Activated naive CD8-positive, alpha-beta T cell treated with anti-CD3 and anti-CD28 coated beads, Interleukin-2, amount 50 U/mL, for 16 hours (primary cell): ENCODE data around the gene KDM5D.

Source experiments
- DNase-seq: peaks from one replicate; pipeline ENCODE4 v3.0.0-alpha.2; 2020; ENCODE audit warnings: low read depth, low spot score

The KDM5D gene

DNA sequence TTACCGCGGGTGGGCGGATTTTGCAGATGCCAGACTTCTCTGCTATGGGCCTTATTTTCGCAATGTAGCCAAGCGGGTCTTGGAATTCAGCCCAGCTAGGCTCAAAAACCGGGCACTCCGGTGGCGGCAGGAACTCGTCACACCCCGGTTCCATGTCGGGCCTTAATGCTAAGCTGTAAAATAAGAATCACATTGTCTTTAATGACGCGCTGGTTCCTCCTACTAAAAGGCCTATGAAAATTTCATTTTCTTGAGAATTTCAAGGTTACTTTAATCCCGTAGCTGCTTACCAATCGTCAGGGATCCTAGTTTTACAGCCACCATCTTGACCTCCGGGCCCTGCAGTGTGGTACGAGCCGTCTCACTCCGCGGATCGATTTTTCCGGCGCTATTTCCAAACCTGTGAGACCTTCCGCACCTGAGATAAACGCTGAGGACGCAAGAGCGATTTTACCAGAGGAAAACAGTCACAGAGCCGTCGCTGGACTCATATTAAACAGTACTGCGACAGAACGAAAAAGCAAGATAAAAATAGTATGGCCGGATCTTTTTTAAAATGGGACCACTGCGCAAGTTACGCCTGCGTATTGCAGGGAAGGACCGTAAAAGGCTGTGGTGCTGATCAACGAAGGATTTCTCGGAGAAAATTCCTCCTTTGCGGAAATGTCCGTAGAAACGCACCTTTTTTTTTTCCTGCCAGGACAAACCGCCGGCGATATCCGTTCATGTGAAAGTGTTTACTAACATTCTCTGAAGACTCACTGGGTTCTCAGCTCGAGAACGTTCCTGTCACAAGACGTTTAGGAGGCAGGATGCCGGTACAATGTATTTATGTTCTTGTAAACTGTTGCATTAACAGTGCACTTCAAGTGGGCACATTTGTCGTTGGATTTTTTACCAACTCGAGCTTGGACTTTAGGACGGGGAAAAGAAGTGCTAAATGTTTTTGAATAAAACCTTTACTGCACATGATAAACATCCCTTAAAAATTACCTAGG, at the start of gene KDM5D:
Gene KDM5D, minus strand, starts transcription at position 346 of the 998 bp plus-strand sequence. Its CDS starts 192 bp downstream, at position 154.
- DNase-seq, result peak; percentile 29

DNA sequence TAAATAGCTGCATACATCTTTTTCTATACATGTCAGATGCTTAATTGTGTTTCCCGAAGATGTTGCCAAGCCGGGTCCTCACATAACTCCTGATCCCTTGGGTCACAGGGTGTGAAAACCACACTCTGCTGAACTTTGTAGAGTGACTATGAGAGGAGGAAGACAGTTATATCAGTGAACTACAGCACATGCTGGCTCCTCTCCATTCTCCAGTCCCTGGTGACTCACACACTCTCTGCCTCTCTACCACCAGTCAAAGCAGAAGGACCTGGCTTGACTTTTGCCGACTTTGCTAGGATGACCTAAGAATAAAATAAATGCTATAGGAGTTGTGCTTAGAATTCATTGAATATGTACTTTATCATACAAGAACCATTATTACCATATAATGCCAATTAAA, 23.8 kb upstream of the KDM5D start:
- DNase-seq, result no peak

DNA sequence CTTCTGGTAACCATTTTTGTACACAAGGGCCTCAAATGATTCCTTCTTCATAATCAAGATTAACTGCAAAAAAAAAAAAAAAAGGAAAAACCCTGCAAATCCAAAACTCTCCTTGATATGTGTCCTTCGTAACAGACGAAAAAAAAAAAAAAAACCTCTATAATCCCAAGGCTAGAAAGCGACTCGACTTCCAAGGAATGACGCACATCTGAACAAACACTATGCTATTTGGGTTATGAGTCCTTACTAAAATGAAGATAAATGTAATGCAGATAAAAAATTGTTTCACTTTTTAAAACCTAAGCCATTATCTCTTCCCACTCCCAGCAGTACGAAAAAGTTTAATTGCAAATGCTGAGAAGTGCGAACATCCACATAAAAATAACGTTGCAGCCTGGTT, 1.2 kb downstream of the KDM5D start:
- DNase-seq, result no peak

DNA sequence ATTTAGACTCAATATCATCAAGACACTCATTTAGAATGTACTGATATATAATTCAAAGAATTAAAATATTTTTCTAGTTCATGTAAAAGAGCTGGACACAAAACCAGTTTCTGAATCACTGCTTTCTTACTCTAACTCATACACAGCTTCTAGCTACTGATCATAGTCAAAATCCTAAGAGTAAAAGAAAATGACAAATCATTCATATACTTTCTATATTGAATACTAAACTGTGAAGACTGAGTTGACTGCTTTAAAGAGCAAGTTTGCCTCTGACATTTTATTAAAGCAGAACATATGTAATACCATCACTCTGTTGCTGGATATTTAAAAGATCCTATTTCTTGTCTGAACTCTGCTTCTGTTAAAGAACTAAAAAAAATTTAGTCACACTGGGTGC, 2.4 kb downstream of the KDM5D start:
- no peak for DNase-seq

DNA sequence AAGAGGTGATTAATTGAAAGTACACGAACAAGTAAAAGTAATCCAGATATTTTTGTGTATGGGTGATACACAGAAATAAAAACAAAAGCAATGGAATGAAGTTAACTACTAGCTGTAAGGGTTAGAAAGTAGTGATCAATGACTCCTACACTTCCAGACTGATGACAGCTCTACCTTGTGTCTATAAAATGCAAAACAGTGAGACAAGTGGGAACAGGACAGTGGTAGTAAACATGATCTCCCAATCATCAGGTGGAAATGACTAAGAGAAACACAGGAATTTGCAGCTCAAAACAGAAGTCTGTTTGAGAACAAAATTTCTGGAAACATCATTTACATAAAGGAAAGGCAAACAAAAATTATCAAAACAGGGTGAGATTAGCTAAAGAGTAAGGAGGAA, 10.1 kb downstream of the KDM5D start:
- DNase-seq, result no peak

DNA sequence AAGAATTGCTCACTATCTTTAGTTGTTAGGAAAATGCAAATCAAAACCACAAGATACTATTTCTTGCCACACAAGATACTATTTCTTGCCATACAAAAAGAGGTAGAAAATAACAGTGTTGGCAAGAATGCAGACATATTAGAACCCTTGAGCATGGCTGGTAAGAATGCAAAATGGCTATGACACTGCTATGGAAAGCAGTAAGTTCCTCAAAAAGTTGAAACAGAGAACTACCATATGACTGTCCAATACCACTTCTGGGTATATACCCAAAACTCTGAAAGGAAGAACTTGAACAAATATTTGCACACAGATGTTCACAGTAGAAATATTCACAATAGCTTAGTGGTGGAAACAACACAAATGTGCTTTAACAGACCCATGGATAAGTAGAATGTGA, 26.6 kb downstream of the KDM5D start:
- DNase-seq, result no peak

DNA sequence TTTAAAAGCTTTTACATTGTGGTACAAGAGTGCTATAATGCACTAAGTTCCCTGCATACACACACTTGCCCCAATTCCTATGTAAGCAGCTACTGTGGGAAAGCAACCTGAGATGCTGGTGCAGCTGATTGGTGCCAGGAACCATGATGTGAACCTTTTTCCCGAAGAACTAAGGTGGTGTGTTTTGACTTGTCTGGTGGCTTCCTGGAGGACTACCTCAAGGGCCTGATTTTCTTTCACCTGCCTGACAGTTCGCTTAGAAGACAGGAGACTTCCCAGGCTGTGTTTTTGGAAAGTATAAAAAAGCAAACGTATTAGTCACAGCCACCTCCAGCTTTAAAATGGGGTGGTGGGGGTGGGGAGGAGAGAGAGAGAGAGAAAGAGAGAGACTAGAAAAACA, 27.4 kb downstream of the KDM5D start:
- DNase-seq, result no peak

DNA sequence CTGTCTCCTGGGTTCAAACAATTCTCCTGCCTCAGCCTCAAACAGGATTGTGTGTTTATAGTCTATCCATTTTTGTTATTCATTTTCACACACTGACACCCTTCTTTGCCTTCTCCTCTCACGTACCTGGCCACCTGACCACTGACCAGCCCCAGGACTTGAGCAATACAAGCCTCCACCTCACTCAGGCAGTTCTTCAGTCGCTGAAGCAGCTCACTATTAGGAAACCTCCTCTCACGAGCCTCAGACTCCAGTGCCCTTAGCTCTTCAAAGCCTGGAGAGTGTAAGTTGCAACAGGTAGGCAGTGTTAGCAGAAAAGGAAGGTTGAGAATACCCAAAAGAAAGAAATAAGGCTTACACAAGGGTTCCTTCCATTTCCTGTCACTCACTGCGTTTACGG, 29.3 kb downstream of the KDM5D start:
- DNase-seq, result no peak

DNA sequence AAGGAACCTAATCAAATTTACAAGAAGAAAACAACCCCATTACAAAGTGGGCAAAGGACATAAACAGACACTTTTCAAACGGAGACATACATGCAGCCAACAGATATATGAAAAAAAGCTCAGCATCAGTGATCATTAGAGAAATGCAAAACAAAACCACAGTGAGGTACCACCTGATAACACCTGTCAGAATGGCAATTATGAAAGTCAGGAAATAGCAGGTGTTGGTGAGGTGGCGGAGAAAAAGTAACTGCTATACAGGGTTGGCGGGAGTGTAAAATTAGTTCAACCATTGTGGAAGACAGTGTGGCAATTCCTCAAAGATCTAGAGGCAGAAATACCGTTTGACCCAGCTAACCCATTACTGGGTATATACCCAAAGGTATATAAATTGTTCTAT, 31.1 kb downstream of the KDM5D start:
- no peak for DNase-seq

DNA sequence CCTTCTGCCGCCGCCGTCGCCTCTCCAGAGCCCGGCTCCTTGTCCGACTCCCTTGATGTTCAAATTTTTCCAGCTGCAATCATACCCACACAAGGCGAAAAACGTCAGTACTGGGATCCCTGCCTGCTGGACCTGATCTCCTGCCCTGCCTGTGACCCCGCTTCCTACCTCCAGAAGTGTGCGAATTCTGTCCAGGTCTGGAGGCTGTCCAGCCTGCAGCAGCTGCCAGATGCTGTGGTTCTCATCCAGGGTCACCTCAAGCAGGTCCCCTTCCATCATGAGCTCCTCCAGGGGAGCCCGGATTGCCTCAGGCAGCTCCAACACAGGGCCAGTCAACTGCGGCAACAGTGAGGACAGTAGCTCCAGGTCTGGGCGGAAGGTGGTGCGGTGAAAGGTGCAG, 38.3 kb downstream of the KDM5D start:
- DNase-seq, result no peak

DNA sequence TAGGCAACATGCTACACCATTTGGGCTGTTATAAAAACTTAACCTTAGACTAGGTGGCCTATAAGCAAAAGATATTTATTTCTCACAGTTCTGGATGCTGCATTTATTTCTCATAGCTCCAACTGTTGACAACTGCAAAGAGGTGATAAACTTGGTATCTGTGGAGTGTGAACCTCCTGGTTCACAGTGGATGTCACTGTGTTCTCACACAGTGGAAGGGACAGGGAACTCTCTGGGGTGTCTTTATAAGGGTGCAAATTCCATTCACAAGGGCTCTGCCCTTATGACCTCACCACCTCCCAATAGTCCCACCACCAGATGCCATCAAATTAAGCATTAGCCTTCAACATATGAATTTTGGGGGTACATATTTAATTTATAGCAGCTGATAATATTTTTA, 46.0 kb downstream of the KDM5D start:
- no peak for DNase-seq

DNA sequence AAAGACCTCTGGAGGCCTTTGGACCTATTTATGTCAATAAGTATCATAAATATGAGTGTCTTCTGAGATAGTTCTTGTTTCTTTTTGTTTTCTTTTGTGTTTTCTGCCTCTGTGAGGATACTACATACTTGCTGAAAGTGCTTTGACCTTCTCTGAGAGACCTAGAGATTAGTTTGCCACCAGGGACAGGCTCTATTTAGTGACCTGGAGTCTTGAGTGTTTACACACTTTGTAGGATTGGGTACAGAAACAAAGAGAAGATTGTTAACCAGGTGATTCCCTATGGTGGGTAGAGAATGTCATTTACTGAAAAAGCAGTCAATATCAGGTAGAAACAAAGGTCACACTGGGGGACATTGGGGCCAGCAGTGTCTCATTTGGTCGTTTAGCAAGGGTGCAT, 63.7 kb downstream of the KDM5D start:
- DNase-seq, result no peak
